ENCODE results near the gene FAM47E.

The FAM47E gene

GRCh38 chr4:76272582-76272981, 21.1 kb downstream of the FAM47E start:
- TF ChIP-seq CTCF (IDR thresholded peaks at IDR 0.05; ENCODE audit: insufficient read depth, low read depth, low read length, missing control alignments), result no peak
- DNase-seq (ENCODE audit: low read depth), result no peak

GRCh38 chr4:76272999-76273398, 21.5 kb downstream of the FAM47E start:
- no peak for TF ChIP-seq CTCF (IDR thresholded peaks at IDR 0.05; ENCODE audit: insufficient read depth, low read depth, low read length, missing control alignments)
- H3K4me3 ChIP-seq (ENCODE audit: low read length), result no peak overlapping the region
- no peak for DNase-seq (ENCODE audit: low read depth)

More at GRCh38 chr4:76272582-76272981, 21.1 kb downstream of the FAM47E start:
- H3K4me3 ChIP-seq (ENCODE audit: low read length), result no peak overlapping the region

GRCh38 chr4:76275486-76276124, 24.1 kb downstream of the FAM47E start:
- H3K4me3 ChIP-seq (ENCODE audit: low read length), result no peak overlapping the region
- no peak for TF ChIP-seq CTCF (IDR thresholded peaks at IDR 0.05; ENCODE audit: insufficient read depth, low read depth, low read length, missing control alignments)
- DNase-seq (ENCODE audit: low read depth), result no peak

- no peak for TF ChIP-seq CTCF (IDR thresholded peaks at IDR 0.05; ENCODE audit: insufficient read depth, low read depth, low read length, missing control alignments)
- no peak overlapping the region for H3K4me3 ChIP-seq (ENCODE audit: low read length)
- no peak for DNase-seq (ENCODE audit: low read depth)
These were observed 25.3 kb downstream of the FAM47E start for GRCh38 chr4:76276813-76277212.

- no peak for DNase-seq (ENCODE audit: low read depth)
- no peak for TF ChIP-seq CTCF (IDR thresholded peaks at IDR 0.05; ENCODE audit: insufficient read depth, low read depth, low read length, missing control alignments)
- H3K4me3 ChIP-seq (ENCODE audit: low read length), result no peak overlapping the region
These were observed 26.1 kb downstream of the FAM47E start for GRCh38 chr4:76277667-76278066.

GRCh38 chr4:76278583-76278982, 27.1 kb downstream of the FAM47E start:
- no peak overlapping the region for H3K4me3 ChIP-seq (ENCODE audit: low read length)
- no peak for DNase-seq (ENCODE audit: low read depth)
- no peak for TF ChIP-seq CTCF (IDR thresholded peaks at IDR 0.05; ENCODE audit: insufficient read depth, low read depth, low read length, missing control alignments)

GRCh38 chr4:76279462-76279861, 27.9 kb downstream of the FAM47E start:
- no peak overlapping the region for H3K4me3 ChIP-seq (ENCODE audit: low read length)
- no peak for TF ChIP-seq CTCF (IDR thresholded peaks at IDR 0.05; ENCODE audit: insufficient read depth, low read depth, low read length, missing control alignments)
- no peak for DNase-seq (ENCODE audit: low read depth)

Measured in epithelial cell of esophagus (primary cell).